HG03575 (cell line): Measurements from ENCODE around the gene CNFN.
"Not testable (repeated sequence)": the region's sequence is repeated elsewhere in the genome, so short reads cannot be mapped to it uniquely, and the experiment has no call there.

ENCODE experiments used
- ATAC-seq: cut with Tn5 transposase; IDR thresholded peaks from one replicate; pipeline ENCODE4 v1.9.1; 2021; ENCODE audit not compliant: unreplicated experiment, insufficient number of reproducible peaks, low FRiP score; ENCODE audit errors: extremely low read depth

CNFN gene

GRCh38 chr19:42355896-42356295 is 34.2 kb downstream of the CNFN start:
- no peak for ATAC-seq

GRCh38 chr19:42353341-42354015 is 36.6 kb downstream of the CNFN start:
- ATAC-seq: no peak

GRCh38 chr19:42352301-42353259 is 37.5 kb downstream of the CNFN start:
- no peak for ATAC-seq

GRCh38 chr19:42351079-42351735 is 38.9 kb downstream of the CNFN start:
- no peak for ATAC-seq

- ATAC-seq: no peak
Measured at GRCh38 chr19:42350417-42350816, 39.7 kb downstream of the CNFN start.

DNA sequence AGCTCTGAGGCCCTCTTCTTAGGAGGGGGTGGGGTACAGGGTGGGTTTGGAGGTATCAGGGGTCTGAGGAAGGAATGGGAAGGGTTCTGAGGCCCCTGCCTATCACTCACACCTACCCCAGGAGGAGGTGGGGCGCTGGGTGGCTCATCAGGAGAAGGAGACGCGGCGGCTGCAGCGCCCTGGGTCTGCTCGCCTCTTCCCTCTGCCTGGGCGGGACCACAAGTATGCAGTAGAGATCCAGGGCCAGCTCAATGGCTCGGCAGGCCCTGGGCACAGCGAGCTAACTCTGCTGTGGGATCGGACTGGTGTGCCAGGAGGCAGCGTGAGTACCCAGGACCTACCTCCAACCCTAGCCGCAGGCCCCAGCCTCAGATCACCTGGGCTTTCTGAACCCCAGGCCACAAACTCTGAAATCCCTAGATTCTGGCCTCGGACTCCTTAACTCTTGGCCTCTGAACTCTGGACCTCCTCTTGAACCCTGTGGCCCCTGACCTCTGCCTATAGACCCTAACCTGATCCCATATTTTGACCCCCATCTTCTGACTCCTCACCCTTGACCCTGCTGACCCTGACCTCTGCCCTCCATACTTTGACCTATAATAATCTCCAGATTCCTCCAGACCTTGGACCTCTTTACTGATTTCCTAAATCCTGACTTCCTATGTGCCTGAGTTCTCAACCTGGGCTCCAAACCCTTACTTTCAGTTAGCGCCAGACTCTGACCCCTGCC is 40.6 kb downstream of the CNFN start:
- no peak for ATAC-seq

DNA sequence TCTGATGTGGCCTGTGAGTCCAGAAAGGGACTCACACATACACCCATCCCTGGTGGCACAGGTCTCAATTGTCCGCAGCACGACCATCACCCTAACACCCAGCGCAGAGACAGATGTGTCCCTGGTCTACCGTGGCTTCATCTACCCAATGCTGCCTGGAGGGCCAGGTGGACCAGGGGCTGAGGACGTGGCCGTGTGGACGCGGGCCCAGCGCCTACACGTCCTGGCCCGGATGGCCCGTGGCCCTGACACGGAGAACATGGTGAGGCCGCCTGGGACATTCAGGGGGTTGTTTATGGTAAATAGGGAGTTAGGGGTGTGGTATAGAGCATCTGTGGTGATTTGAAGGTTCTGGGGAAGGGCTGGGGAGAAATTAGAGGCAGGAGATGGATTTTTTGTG is 41.9 kb downstream of the CNFN start:
- no peak for ATAC-seq

DNA sequence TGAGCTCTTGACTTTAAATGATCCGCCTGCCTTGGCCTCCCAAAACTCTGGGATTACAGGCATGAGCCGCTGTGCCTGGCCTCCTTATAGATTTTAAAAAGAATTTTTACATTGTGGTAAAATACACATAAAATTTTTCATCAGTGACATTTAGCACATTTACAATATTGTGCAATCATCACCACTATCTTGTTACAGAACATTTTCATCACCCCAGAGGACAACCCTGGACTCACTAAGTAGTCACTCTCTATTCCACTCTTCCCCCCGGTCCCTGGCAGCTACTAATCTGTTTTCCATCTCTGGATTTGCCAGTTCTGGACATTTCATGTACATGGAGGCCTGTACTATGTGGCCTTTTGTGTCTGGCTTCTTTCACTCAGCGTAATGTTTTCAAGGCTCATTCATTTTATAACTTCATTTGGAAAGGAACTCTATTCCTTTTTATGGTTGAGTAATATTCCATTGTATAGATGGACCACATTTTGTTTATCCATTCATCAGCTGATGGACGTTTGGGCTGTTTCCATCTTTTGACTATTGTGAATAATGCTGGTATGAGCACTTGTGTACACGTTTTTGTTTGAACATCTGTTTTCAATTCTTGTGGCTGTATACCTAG is 44.8 kb downstream of the CNFN start:
- no peak for ATAC-seq

GRCh38 chr19:42344336-42344893 is 45.7 kb downstream of the CNFN start:
- no peak for ATAC-seq

- no peak for ATAC-seq
Measured at GRCh38 chr19:42343344-42344110, 46.6 kb downstream of the CNFN start.

DNA sequence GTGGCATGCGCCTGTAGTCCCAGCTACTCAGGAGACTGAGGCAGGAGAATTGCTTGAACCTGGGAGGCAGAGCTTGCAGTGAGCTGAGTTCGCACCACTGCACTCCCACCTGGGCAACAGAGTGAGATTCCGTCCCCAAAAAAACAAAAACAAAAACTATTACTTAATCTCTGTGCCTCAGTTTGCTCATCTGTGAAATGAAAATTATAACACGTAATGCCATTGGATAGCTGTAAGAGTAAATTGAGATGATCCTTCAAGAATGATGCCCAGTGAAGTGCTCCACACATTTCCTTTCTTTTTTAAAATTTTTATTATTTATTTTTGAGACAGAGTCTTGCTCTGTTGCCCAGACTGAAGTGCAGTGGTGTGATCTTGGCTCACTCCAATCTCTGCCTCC is 50.2 kb downstream of the CNFN start:
- ATAC-seq: not testable (repeated sequence)

DNA sequence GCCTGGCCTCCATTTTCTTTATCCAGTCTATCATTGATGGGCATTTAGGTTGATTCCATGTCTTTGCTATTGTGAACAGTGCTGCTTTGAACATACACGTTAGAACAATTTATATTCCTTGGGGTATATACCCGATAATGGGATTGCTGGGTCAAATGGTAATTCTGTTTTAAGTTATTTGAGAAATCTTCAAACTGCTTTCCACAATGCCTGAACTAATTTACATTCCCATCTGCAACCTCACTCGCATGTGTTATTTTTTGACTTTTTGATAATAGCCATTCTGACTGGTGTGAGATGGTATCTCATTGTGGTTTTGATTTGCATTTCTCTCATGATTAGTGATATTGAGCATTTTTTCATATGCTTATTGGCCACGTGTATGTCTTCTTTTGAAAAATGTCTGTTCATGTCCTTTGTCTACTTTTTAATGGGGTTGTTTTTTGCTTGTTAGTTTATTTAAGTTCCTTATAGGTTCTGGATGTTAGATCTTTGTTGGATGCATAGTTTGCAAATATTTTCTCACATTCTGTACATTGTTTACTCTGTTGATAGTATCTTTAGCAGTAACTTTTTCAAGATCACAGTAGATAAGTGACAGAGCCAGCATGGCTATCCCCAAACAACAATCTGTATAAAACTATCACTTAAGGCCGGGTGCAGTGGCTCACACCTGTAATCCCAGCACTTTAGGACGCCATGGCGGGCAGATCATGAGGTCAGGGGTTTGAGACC is 50.8 kb downstream of the CNFN start:
- not testable (repeated sequence) for ATAC-seq
